Right atrium auricular region (tissue), 2 donors: ENCODE results near the gene DOCK4. TPM values are rescaled to one million over a fixed set of nuclear protein-coding genes. Genes with fewer than 3 reads are reported as not detected.

Experiments used
- DNase-seq: peaks from one replicate; pipeline ENCODE4 v3.0.0-alpha.2; 2019; ENCODE audit warnings: low spot score
- H3K27ac ChIP-seq, 2 donors: fragments of 200-600 bp; sonication (generic); 1 replicate in 1 of 2; 2 replicates in 1 of 2; pipeline ENCODE4 v1.5.1; 2016 to 2019
- H3K27me3 ChIP-seq, 2 donors: fragments of 200-600 bp; sonication (generic); one replicate each; pipeline versions ENCODE4 v1.5.1 to v1.6.0; 2017 to 2019
- H3K36me3 ChIP-seq: fragments of 200-600 bp; sonication (generic); one replicate; pipeline ENCODE4 v1.5.1; 2016
- H3K4me1 ChIP-seq, 2 donors: fragments of 200-600 bp; sonication (generic); one replicate each; pipeline versions ENCODE4 v1.5.1 to v1.6.0; 2017 to 2019
- H3K4me3 ChIP-seq, 2 donors: fragments of 200-600 bp; sonication (generic); 1 replicate in 1 of 2; 2 replicates in 1 of 2; pipeline ENCODE4 v1.5.1; 2017 to 2019; ENCODE audit warnings: mild to moderate bottlenecking in 1 of 2, moderate library complexity in 1 of 2
- H3K9me3 ChIP-seq, 2 donors: fragments of 200-600 bp; sonication (generic); one replicate each; pipeline ENCODE4 v1.5.1; 2019
- CTCF ChIP-seq, 2 donors: fragments of 200-600 bp; sonication (generic); IDR thresholded peaks; one replicate each; pipeline ENCODE4 v1.5.1; 2019; ENCODE audit warnings: antibody characterized with exemption in 2 of 2
- total RNA-seq, 2 donors: library from RNA; depleted of rRNA; stranded (reverse); fragments of >200 nt; gene quantifications; one replicate each; pipeline ENCODE4 v1.1.0, GENCODE V29; 2016

DOCK4 gene
- total RNA-seq, 2 donors from 2014 or later: 12.3 to 17.8 TPM

- H3K27me3 ChIP-seq: no peaks in the 10 kb centered on the region
- H3K9me3 ChIP-seq: no peaks in the 10 kb centered on the region
- H3K36me3 ChIP-seq: no peaks in the 10 kb centered on the region
- DNase-seq: no peak
- H3K4me1 ChIP-seq: peaks cover 0 to 19% of the 10 kb centered on the region in 2 donors
- H3K27ac ChIP-seq: peak overlapping the region; percentile 20 to 21
- TF ChIP-seq CTCF (IDR thresholded peaks at IDR 0.05): no peak
- H3K4me3 ChIP-seq: no peak overlapping the region
Measured at GRCh38 chr7:111873326-111873646, 332.9 kb downstream of the DOCK4 start.

- H3K27ac ChIP-seq: no peak overlapping the region
- TF ChIP-seq CTCF (IDR thresholded peaks at IDR 0.05): no peak
- H3K36me3 ChIP-seq: no peaks in the 10 kb centered on the region
- H3K9me3 ChIP-seq: no peaks in the 10 kb centered on the region
- peaks cover 0 to 19% of the 10 kb centered on the region in 2 donors for H3K4me1 ChIP-seq
- no peaks in the 10 kb centered on the region for H3K27me3 ChIP-seq
- no peak for DNase-seq
- no peak overlapping the region for H3K4me3 ChIP-seq
Measured at GRCh38 chr7:111872450-111873325, 333.5 kb downstream of the DOCK4 start.

- peaks cover 0 to 28% of the 10 kb centered on the region in 2 donors for H3K4me1 ChIP-seq
- H3K36me3 ChIP-seq: no peaks in the 10 kb centered on the region
- H3K4me3 ChIP-seq: no peak overlapping the region
- H3K9me3 ChIP-seq: no peaks in the 10 kb centered on the region
- no peak for TF ChIP-seq CTCF (IDR thresholded peaks at IDR 0.05)
- DNase-seq: no peak
- H3K27ac ChIP-seq: no peak overlapping the region
- no peaks in the 10 kb centered on the region for H3K27me3 ChIP-seq
Measured at GRCh38 chr7:111871283-111871682, 334.9 kb downstream of the DOCK4 start.

- no peak overlapping the region for H3K27ac ChIP-seq
- H3K9me3 ChIP-seq: no peaks in the 10 kb centered on the region
- DNase-seq: no peak
- no peaks in the 10 kb centered on the region for H3K27me3 ChIP-seq
- no peak for TF ChIP-seq CTCF (IDR thresholded peaks at IDR 0.05)
- H3K4me3 ChIP-seq: no peak overlapping the region
- peaks cover 0 to 36% of the 10 kb centered on the region in 2 donors for H3K4me1 ChIP-seq
- no peaks in the 10 kb centered on the region for H3K36me3 ChIP-seq
Measured at GRCh38 chr7:111869280-111869679, 336.9 kb downstream of the DOCK4 start.

GRCh38 chr7:111867348-111867931 is 338.8 kb downstream of the DOCK4 start:
- H3K4me3 ChIP-seq: no peak overlapping the region
- no peak for DNase-seq
- H3K36me3 ChIP-seq: no peaks in the 10 kb centered on the region
- TF ChIP-seq CTCF (IDR thresholded peaks at IDR 0.05): no peak
- H3K9me3 ChIP-seq: no peaks in the 10 kb centered on the region
- H3K27ac ChIP-seq: no peak overlapping the region
- peaks cover 0 to 21% of the 10 kb centered on the region in 2 donors for H3K4me1 ChIP-seq
- H3K27me3 ChIP-seq: no peaks in the 10 kb centered on the region
